ENCODE results near the gene LGR4.

LGR4 gene

DNA sequence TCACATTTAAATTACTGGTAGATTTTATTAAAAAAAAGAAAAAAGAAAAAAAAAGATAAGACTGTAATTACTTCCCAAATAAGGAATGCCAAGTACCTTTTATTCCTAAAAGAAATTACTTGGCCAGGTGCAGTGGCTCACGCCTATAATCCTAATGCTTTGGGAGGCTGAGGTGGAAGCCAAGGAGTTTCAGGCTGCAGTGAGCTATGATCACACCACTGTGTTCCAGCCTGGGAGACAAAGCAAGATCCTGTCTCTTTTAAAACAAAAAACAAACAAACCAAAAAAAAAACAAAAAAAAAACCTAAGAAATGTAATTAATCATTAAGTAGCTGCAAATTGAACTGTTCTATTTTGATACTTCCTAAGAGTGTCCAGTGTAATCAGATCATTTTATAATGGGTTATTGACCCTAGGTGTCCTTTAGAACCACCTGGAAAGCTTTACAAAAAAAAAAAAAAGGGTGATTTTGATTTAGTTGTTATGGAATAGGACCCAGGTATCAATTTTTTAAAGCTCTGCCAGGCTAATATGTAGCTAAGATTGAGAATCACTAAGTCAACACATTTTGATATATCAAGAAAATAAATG is 23.2 kb upstream of the LGR4 start:
- CTCF ChIA-PET = interaction anchor here (0.5 to 6.1 kb wide), 13 partner anchors 10 to 490 kb away, joined by 3 to 92 read pairs (median 4); partner anchors contain the start of gene LGR4
- Histone ChIP-seq H3K36me3 (ENCODE audit: control insufficient read depth in 2 of 2, insufficient read depth in 1 of 2, low read length in 2 of 2) (peaks cover 13 to 76% of the 10 kb centered on the region in 2 experiments), H3K9me3 (ENCODE audit: control insufficient read depth, insufficient read depth, low read depth, low read length) (no peaks in the 10 kb centered on the region), H3K4me1 (ENCODE audit: control insufficient read depth, insufficient read depth, low read length) (no peaks in the 10 kb centered on the region), H3K4me3 (ENCODE audit: low read depth, low read length) (no peak overlapping the region), H3K27ac (ENCODE audit: extremely low read depth, low read depth, low read length) (no peak overlapping the region)
- POLR2A ChIA-PET = interaction anchor here (0.6 to 0.7 kb wide), 3 partner anchors 8 to 32 kb away, joined by 4 read pairs; partner anchors contain the start of gene LGR4
- TF ChIP-seq ZNF416 (tag by site-specific recombination; IDR thresholded peaks at IDR 0.05) (no peak), ZNF311 (tag by site-specific recombination; IDR thresholded peaks at IDR 0.05; ENCODE audit: borderline replicate concordance) (no peak), RBAK (tag by site-specific recombination; IDR thresholded peaks at IDR 0.05) (no peak), OVOL3 (tag by site-specific recombination; IDR thresholded peaks at IDR 0.05) (no peak), SETDB1 (IDR thresholded peaks at IDR 0.05; ENCODE audit: insufficient read length, low read length) (no peak), BCL11A (tag by site-specific recombination; IDR thresholded peaks at IDR 0.05; ENCODE audit: low read depth) (no peak), ZNF324 (tag by site-specific recombination; IDR thresholded peaks at IDR 0.05) (no peak), MZF1 (tag by site-specific recombination; IDR thresholded peaks at IDR 0.05; ENCODE audit: borderline replicate concordance) (no peak), EGR2 (tag by site-specific recombination; IDR thresholded peaks at IDR 0.05; ENCODE audit: low read depth) (no peak), ZNF521 (tag by site-specific recombination; IDR thresholded peaks at IDR 0.05) (no peak), ZNF239 (tag by site-specific recombination; IDR thresholded peaks at IDR 0.05) (no peak), ZNF670 (tag by site-specific recombination; IDR thresholded peaks at IDR 0.05; ENCODE audit: low read depth) (no peak), ZNF830 (tag by site-specific recombination; IDR thresholded peaks at IDR 0.05; ENCODE audit: low read depth) (no peak), HOXA7 (CRISPR knock-in tag; IDR thresholded peaks at IDR 0.05; ENCODE audit: borderline replicate concordance) (no peak), ZNF585B (tag by site-specific recombination; IDR thresholded peaks at IDR 0.05) (no peak), ZNF366 (tag by site-specific recombination; conservative IDR thresholded peaks at IDR 0.05) (no peak), ZNF747 (tag by site-specific recombination; IDR thresholded peaks at IDR 0.05) (no peak)
- TF ChIP-seq, protein P1, sequence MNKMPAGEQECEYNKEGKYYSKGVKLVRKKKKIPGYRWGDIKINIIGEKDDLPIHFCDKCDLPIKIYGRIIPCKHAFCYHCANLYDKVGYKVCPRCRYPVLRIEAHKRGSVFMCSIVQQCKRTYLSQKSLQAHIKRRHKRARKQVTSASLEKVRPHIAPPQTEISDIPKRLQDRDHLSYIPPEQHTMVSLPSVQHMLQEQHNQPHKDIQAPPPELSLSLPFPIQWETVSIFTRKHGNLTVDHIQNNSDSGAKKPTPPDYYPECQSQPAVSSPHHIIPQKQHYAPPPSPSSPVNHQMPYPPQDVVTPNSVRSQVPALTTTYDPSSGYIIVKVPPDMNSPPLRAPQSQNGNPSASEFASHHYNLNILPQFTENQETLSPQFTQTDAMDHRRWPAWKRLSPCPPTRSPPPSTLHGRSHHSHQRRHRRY (tag by site-specific recombination; IDR thresholded peaks at IDR 0.05) = no peak

DNA sequence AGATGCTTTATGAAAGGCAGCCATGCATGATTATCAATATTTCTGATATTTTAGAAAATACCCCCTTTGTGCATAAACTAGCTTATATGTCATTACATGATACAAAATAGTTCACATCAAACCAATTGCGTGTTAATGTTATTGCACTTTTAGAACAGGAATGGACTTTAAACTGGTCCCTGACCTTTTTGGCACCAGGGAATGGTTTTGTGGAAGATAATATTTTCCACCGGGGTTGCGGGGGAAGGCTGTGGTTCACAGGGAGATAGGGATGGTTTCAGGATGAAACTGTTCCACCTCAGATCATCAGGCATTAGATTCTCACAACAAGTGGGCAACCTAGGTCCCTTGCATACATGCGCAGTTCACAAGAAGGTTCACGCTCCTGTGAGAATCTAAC is 16.5 kb upstream of the LGR4 start:
- H3K4me1 ChIP-seq (ENCODE audit: control insufficient read depth, insufficient read depth, low read length) = no peaks in the 10 kb centered on the region
- H3K36me3 ChIP-seq (ENCODE audit: control insufficient read depth in 2 of 2, insufficient read depth in 1 of 2, low read length in 2 of 2) = peaks cover 0 to 42% of the 10 kb centered on the region in 2 experiments
- CTCF ChIA-PET = interaction anchor here (6.4 kb wide), 2 partner anchors 9 to 304 kb away, joined by 92 to 134 read pairs; no protein-coding TSS in a partner anchor
- H3K9me3 ChIP-seq (ENCODE audit: control insufficient read depth, insufficient read depth, low read depth, low read length) = no peaks in the 10 kb centered on the region
- no peak overlapping the region for H3K27ac ChIP-seq (ENCODE audit: extremely low read depth, low read depth, low read length)
- POLR2A ChIA-PET = no interaction called here
- H3K4me3 ChIP-seq (ENCODE audit: low read depth, low read length) = no peak overlapping the region
- TF ChIP-seq, protein P2, sequence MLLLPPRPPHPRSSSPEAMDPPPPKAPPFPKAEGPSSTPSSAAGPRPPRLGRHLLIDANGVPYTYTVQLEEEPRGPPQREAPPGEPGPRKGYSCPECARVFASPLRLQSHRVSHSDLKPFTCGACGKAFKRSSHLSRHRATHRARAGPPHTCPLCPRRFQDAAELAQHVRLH (tag by site-specific recombination; IDR thresholded peaks at IDR 0.05) = no peak
- TF ChIP-seq, protein P3, sequence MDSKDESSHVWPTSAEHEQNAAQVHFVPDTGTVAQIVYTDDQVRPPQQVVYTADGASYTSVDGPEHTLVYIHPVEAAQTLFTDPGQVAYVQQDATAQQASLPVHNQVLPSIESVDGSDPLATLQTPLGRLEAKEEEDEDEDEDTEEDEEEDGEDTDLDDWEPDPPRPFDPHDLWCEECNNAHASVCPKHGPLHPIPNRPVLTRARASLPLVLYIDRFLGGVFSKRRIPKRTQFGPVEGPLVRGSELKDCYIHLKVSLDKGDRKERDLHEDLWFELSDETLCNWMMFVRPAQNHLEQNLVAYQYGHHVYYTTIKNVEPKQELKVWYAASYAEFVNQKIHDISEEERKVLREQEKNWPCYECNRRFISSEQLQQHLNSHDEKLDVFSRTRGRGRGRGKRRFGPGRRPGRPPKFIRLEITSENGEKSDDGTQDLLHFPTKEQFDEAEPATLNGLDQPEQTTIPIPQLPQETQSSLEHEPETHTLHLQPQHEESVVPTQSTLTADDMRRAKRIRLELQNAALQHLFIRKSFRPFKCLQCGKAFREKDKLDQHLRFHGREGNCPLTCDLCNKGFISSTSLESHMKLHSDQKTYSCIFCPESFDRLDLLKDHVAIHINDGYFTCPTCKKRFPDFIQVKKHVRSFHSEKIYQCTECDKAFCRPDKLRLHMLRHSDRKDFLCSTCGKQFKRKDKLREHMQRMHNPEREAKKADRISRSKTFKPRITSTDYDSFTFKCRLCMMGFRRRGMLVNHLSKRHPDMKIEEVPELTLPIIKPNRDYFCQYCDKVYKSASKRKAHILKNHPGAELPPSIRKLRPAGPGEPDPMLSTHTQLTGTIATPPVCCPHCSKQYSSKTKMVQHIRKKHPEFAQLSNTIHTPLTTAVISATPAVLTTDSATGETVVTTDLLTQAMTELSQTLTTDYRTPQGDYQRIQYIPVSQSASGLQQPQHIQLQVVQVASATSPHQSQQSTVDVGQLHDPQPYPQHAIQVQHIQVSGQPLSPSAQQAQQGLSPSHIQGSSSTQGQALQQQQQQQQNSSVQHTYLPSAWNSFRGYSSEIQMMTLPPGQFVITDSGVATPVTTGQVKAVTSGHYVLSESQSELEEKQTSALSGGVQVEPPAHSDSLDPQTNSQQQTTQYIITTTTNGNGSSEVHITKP (tag by site-specific recombination; IDR thresholded peaks at IDR 0.05) = no peak
- TF ChIP-seq, protein P4, sequence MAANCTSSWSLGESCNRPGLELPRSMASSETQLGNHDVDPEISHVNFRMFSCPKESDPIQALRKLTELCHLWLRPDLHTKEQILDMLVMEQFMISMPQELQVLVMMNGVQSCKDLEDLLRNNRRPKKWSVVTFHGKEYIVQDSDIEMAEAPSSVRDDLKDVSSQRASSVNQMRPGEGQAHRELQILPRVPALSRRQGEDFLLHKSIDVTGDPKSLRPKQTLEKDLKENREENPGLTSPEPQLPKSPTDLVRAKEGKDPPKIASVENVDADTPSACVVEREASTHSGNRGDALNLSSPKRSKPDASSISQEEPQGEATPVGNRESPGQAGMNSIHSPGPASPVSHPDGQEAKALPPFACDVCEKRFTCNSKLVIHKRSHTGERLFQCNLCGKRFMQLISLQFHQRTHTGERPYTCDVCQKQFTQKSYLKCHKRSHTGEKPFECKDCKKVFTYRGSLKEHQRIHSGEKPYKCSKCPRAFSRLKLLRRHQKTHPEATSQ (tag by site-specific recombination; IDR thresholded peaks at IDR 0.05) = no peak
- TF ChIP-seq, protein P1 (tag by site-specific recombination; IDR thresholded peaks at IDR 0.05) = no peak
- TF ChIP-seq, protein P5, sequence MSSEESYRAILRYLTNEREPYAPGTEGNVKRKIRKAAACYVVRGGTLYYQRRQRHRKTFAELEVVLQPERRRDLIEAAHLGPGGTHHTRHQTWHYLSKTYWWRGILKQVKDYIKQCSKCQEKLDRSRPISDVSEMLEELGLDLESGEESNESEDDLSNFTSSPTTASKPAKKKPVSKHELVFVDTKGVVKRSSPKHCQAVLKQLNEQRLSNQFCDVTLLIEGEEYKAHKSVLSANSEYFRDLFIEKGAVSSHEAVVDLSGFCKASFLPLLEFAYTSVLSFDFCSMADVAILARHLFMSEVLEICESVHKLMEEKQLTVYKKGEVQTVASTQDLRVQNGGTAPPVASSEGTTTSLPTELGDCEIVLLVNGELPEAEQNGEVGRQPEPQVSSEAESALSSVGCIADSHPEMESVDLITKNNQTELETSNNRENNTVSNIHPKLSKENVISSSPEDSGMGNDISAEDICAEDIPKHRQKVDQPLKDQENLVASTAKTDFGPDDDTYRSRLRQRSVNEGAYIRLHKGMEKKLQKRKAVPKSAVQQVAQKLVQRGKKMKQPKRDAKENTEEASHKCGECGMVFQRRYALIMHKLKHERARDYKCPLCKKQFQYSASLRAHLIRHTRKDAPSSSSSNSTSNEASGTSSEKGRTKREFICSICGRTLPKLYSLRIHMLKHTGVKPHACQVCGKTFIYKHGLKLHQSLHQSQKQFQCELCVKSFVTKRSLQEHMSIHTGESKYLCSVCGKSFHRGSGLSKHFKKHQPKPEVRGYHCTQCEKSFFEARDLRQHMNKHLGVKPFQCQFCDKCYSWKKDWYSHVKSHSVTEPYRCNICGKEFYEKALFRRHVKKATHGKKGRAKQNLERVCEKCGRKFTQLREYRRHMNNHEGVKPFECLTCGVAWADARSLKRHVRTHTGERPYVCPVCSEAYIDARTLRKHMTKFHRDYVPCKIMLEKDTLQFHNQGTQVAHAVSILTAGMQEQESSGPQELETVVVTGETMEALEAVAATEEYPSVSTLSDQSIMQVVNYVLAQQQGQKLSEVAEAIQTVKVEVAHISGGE (tag by site-specific recombination; conservative IDR thresholded peaks at IDR 0.05; ENCODE audit: low read depth) = no peak
- TF ChIP-seq SP3 (tag by site-specific recombination; IDR thresholded peaks at IDR 0.05) (no peak), ZNF561 (tag by site-specific recombination; IDR thresholded peaks at IDR 0.05; ENCODE audit: borderline replicate concordance) (no peak)
